ENCODE data around the gene BLOC1S4. TPM values are rescaled to one million over a fixed set of nuclear protein-coding genes. Genes with fewer than 3 reads are reported as not detected.
"Not testable (repeated sequence)": the region's sequence is repeated elsewhere in the genome, so short reads cannot be mapped to it uniquely, and the experiment has no call there.

BLOC1S4 gene
- total RNA-seq, 1 donor from 2014 or later, result 6.5 TPM

GRCh38 chr4:6718932-6719610 lies 3.1 kb downstream of the BLOC1S4 start:
- DNase-seq, result no peak

- DNase-seq, result no peak
Measured at GRCh38 chr4:6719611-6720179, 3.7 kb downstream of the BLOC1S4 start.

- DNase-seq, result peak; percentile 51
Measured at GRCh38 chr4:6720202-6720699, 4.3 kb downstream of the BLOC1S4 start.

GRCh38 chr4:6721121-6721520 lies 5.1 kb downstream of the BLOC1S4 start:
- no peak for DNase-seq

GRCh38 chr4:6722891-6723290 lies 6.9 kb downstream of the BLOC1S4 start:
- no peak for DNase-seq

GRCh38 chr4:6723851-6724250 lies 7.9 kb downstream of the BLOC1S4 start:
- DNase-seq, result no peak

- no peak for DNase-seq
Measured at GRCh38 chr4:6724421-6725111, 8.6 kb downstream of the BLOC1S4 start.

GRCh38 chr4:6725427-6725961 lies 9.5 kb downstream of the BLOC1S4 start:
- not testable (repeated sequence) for DNase-seq

- DNase-seq, result no peak
Measured at GRCh38 chr4:6727081-6727942, 11.3 kb downstream of the BLOC1S4 start.

- DNase-seq, result no peak
Measured at GRCh38 chr4:6727943-6728250, 11.9 kb downstream of the BLOC1S4 start.

GRCh38 chr4:6728320-6729029 lies 12.5 kb downstream of the BLOC1S4 start:
- no peak for DNase-seq

GRCh38 chr4:6730603-6731317 lies 14.8 kb downstream of the BLOC1S4 start:
- no peak for DNase-seq

- DNase-seq, result no peak
Measured at GRCh38 chr4:6731318-6731675, 15.3 kb downstream of the BLOC1S4 start.

- DNase-seq, result no peak
Measured at GRCh38 chr4:6731780-6732179, 15.8 kb downstream of the BLOC1S4 start.

- no peak for DNase-seq
Measured at GRCh38 chr4:6732441-6733357, 16.7 kb downstream of the BLOC1S4 start.

GRCh38 chr4:6733358-6734164 lies 17.6 kb downstream of the BLOC1S4 start:
- DNase-seq, result no peak

GRCh38 chr4:6734165-6734786 lies 18.3 kb downstream of the BLOC1S4 start:
- no peak for DNase-seq

- no peak for DNase-seq
Measured at GRCh38 chr4:6739920-6740319, 23.9 kb downstream of the BLOC1S4 start.

GRCh38 chr4:6740347-6740746 lies 24.4 kb downstream of the BLOC1S4 start:
- DNase-seq, result no peak
